ENCODE measurements around the gene ARHGEF39.

DNA sequence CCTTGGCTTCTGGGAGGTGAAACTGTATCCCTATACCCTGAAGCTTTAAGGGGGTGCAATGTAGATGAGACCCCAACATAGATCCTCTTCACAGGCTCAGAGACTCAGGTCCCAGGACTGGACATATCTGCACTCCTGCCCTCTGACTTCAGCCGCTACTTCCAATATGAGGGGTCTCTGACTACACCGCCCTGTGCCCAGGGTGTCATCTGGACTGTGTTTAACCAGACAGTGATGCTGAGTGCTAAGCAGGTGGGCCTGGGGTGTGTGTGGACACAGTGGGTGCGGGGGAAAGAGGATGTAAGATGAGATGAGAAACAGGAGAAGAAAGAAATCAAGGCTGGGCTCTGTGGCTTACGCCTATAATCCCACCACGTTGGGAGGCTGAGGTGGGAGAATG, 14.1 kb upstream of the ARHGEF39 start:
- TF ChIP-seq CTCF (IDR thresholded peaks at IDR 0.05) (no peak), POLR2A (IDR thresholded peaks at IDR 0.05) (no peak)

Measured in sigmoid colon (tissue), 3 donors.